GM18907 (cell line): ENCODE measurements around the gene SHBG.
"Not testable (repeated sequence)": the region's sequence is repeated elsewhere in the genome, so short reads cannot be mapped to it uniquely, and the experiment has no call there.

Source experiments
- ATAC-seq: cut with Tn5 transposase; IDR thresholded peaks from one replicate; pipeline ENCODE4 v1.9.1; 2021; ENCODE audit warnings: mild to moderate bottlenecking, moderate library complexity; ENCODE audit not compliant: unreplicated experiment

SHBG gene

DNA sequence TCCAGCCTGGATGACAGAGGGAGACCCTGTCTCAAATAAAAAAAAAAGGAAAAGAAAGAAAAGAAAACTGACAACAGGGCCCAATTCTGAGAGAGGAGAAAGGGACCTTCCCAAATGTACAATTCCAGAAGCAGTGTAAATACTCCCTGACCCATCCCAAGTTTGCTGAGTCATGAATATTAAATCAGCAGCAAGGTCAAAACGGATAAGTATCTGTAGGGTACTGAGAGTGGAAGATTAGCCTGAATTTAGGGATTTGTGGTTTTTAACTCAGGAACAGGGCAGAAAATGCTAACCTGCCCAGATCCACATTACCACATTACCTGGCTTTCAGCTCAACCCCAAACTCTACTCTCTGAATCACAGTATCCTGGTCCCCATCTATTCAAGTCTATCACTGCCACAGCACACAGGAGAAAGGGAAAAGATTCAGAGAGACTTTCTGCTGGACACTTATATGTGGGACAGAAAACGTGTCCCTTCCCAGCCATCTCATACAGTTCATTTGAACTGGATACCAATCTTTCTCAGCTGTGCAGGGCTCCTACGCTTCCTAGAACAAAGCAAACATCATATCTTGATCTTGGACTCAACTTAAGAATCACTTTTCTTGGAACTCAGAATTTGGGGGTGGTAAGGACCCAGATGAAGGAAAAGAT is 18.2 kb upstream of the SHBG start:
- ATAC-seq, result no peak

DNA sequence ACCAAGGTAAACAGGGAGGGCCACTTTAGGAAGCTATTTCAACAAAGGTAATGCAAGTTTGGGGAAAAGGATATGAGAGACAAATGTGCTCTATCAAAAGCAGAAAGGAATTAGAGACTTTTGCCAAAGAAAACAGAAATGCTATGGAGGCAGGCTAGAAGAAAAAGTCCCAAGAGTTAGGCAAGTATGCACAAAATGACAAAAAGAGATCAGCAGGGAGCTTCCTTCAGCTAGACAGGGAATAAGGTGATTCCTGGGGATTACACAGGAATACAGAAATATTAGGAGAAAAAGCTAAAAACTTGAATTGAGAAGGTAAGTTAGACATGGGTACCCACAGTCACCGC is 17.7 kb upstream of the SHBG start:
- no peak for ATAC-seq

DNA sequence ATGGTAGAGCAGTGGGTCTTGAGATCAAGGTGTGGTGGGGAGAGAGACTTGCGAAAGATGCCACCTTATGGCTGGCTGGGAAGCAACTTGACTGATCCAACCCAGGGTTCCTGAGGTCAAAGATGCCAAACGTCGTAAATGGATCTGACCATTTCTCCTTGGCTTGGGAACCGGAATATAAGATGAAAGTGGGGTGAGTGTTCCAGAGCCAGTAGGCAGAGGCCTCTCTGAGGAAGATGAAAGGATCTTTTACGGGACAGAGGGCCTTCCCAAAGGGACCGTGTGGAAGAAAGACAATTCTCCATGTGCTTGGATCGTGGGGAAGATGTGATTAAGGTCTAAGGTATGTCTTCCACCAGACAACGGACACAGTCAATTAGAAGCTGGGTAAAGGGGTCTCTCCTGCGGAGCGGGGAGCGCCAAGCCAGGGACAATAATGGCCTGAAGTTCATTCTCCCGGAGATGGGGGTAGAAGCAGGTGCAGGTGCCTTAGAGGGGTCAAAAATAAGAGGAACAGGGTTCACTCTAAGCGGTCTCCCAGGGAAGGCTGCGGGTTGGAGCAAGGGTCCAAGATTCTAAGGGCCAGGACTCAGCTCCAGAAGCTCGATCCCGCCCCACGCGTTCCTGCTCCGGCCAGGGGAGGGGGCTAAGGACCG is 16.0 kb upstream of the SHBG start:
- no peak for ATAC-seq

DNA sequence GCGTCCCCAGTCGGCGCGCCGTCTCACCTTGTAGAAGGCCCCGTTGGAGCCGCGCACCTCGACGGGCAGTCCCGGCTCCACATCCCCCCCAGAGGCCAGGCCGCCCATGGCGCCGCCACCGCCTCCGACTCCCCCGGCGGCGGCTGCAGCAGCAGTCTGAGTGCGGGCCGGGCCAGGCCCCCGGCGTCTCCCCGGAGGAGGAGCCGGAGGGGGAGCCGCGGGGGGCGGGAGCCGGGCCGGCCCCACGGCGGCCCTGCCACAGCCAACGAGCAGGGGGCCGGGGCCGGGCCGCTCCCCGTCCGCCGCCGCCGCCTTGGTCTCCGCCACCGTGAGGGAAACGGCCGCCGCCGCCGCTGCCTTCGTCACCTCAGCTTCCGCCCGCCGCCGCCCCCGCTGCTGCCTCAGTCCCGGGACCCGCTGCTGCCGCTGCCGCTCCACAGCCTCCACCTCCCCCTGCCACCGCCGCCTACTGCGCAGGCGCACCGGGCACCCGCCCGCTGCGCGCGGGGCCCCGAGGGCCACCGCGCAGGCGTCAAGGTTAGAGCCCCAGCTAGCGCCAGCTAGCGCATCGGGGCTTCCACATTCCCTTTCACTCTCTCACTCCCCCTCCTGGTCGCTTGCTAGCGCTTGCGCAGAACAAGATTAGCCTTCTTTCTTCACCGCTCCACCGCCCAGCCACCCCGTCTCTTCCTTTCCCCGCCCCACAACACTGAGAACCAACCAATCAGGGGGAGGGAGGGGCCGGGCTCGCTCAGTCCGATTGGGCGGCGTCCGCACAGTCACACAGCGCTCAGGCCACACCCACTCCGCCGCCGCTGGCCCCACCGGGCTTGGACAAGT is 15.3 kb upstream of the SHBG start, which contains the start of gene FXR2:
TSS of gene FXR2 (minus strand) at position 473 of the 840 bp plus-strand sequence. CDS start at position 108, 365 bp downstream.
- peak; percentile 85 for ATAC-seq

DNA sequence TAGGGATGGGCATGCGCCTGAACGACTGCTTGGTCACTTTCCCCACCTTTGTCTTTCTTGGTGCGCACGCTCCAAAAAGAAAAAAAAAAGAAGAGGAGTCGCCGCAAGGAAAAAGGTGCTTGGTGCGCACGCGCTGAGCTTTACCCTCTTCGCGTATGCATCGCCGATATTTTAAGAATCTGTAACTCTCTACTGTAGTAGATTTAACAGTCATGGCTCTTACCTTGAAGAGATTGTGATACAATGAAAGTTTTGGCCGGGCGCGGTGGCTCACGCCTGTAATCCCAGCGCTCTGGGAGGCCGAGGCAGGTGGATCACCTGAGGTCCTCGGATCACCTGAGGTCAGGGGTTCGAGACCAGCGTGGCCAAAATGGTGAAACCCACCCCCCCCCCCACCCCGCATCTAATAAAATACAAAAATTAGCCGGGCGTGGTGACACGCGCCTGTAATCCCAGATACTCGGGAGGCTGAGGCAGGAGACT is 14.6 kb upstream of the SHBG start:
- no peak for ATAC-seq

DNA sequence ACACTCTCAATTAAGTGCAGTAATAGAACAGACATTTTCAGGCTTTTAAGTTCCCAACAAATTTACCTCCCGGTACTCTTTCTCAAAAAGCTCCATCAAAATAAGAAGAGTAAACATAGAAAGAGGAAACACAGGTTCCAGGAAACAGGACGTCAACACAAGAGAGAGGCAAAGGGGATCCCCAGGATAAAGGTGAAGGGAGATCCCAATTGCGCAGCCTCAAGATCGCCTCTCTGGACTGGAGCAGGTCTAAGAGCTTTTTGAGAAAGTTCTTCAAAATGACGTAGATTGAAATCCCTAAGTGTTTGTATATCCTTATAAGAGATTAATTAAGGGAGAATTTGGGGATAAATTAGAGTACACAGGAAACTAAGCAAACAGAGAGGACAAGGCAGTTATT is 11.3 kb upstream of the SHBG start:
- no peak for ATAC-seq

DNA sequence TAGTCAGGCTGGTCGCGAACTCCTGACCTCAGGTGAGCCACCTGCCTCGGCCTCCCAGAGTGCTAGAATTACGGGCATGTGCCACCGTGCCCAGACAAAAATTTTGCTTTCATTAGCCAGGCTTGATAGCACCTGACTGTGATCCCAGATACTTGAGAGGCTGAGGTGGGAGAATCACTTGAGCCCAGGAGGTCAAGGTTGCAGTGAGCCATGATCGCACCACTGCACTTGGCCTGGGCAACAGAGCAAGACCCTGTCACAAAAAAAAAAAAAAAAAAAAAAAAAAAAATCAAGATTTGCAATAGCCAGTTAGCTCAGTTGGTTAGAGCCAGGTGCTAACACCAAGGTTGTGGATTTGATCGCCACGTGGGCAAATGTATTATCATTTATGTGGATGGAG is 9.1 kb upstream of the SHBG start:
- no peak for ATAC-seq

DNA sequence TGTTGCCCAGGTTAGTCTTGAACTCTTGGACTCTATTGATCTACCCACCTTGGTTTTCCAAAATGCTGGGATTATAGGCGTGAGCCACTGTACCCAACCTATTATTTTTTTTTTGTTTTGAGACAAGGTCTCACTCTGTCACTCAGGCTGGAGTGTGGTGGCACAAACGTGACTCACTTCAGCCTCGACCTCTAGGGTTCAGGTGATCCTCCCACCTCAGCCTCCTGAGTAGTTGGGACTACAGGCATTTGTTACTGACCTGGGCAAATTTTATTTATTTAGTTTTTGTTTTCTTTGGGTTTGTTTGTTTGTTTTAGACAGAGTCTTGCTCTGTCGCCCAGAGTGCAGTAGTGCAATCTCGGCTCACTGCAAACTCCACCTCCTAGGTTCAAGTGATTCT is 6.3 kb upstream of the SHBG start:
- ATAC-seq, result no peak

DNA sequence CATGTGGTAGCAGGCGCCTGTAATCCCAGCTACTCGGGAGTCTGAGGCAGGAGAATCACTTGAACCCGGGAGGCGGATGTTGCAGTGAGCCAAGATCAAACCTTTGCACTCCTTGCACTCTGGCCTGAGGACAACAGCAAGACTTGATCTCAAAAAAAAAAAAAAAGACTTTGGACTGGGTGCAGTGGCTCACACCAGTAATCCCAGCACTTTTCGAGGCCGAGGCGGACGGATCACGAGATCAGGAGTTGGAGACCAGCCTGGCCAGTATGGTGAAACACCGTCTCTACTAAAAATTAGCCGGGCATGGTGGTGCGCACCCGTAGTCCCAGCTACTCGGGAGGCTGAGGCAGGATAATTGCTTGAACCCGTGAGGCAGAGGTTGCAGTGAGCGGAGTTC is 4.2 kb upstream of the SHBG start:
- ATAC-seq, result not testable (repeated sequence)

DNA sequence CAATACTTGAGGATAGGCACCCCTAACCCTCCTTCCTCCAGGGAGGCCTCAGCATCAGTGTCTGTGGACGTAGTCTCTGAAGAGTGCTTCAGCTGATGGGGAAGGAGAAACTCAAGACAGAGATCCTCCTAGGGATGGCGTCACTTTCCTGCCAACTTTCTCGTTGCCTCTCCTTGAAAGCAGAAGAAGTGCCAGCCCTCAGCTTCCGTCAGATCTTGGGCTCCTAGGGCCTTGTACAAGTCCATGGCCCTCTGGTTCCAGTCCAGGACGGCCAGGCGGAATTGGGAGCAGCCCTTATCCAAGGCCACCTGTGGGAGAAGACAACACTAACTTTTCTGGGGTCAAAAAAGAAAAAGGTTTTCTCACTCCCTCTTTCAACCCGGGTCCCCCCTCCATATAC is 3.6 kb upstream of the SHBG start:
- ATAC-seq, result no peak

DNA sequence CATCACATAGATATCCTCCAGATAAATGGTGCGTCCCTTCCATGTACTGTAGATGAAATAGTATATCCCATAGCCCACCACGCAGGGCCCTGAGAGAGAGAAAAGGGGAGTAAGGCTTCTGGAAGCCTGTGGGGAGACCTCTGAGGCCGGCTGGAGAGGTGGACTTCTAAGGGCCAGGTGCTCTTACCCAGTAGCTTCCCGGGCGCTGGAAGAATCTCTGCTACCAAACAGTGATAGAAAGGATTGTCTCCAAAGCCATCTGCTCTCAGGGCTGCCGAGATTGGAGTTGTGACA is 3.0 kb upstream of the SHBG start:
- ATAC-seq, result no peak

DNA sequence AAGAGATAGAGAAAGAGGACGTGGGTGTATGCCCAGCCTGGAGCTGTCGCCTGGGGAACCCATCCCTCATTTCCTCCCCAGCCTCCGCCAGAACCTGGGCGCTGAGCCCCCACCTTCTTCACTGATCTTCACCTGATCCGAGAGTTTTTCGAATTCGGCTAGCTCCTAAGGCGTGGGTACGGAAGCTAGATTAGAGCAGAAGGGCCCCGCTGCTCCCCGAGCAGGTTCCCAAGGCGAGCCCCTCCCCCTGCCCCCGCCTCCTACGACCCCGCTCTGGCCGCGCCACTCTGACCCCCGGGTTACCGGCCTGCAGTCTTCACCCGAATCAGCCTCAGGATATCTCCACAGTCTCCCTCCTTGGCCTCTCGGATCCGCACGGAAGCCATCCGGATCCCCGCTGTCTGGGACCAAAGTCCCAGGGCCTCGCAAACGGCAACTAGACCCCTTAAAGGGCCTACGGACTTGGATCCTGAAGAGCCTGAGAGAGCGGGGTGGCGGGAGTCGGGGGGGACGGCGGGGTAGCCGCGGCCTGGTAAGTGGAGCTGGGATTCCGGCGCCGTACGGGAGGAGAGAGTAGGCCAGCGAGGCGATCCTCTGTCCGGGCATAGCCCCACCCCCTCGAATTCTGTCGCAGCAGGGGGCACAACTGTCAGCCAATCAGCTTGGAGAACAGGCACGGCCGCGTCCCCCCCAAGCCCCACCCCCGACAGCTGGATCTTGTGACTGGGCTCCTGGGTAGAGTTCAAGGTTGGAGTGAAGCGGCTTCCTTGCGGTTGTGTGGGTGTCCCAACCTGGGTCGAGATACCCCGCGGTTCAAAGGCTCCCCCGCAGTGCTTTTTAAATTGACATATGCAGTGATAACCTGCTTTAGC is 2.4 kb upstream of the SHBG start, which contains the start of gene SAT2:
TSS of gene SAT2 (minus strand) at position 572 of the 872 bp plus-strand sequence. CDS start at position 386, 186 bp downstream.
- ATAC-seq, result peak; percentile 82

DNA sequence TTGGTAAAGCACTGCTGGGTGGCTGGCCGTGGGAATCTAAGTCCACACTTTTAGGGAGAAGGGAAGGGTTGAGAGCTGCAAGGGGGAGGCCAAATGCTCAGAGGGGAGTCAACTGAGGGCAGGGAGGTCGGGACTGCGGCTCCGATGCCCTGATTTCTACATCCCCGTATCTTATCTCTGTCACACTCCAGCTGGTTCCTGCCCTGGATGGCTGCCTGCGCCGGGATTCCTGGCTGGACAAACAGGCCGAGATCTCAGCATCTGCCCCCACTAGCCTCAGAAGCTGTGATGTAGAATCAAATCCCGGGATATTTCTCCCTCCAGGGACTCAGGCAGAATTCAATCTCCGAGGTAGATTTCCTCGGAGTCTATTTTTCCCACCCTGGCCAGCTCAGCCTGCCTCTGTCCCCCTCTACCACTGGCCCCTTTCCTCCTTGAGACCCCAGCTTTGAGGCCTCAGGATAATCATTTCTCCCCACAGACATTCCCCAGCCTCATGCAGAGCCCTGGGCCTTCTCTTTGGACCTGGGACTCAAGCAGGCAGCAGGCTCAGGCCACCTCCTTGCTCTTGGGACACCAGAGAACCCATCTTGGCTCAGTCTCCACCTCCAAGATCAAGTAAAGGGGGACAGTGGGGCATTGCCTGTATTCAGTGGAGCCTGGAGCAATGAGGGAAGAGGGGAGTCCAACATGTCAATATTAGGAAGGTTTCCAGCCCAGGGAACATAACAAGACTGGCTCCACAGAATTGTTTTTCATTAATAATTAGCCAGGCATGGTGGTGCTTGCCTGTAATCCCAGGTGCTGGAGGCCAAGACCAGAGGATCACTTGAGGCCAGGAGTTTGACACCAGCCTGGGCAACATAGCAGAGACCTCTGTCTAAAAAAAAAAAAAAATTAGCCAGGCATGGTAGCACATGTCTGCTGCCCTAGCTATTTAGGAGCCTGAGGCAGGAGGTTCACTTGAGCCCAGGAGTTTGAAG is 1.8 kb downstream of the SHBG start:
- no peak for ATAC-seq

DNA sequence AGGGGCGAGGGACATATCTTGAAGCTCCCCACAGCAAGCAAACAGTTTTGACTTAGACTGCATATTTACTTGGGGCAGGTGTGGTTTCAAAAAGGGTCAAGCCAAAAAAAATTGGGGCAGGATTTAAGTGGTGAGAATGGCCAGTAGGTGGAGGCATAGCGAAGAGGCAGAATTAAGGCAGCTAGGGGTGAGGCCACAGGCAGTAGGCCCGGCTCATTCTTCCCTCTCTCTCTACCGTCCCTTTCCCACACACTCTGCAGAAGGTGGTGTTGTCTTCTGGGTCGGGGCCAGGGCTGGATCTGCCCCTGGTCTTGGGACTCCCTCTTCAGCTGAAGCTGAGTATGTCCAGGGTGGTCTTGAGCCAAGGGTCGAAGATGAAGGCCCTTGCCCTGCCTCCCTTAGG is 2.6 kb downstream of the SHBG start:
- no peak for ATAC-seq

DNA sequence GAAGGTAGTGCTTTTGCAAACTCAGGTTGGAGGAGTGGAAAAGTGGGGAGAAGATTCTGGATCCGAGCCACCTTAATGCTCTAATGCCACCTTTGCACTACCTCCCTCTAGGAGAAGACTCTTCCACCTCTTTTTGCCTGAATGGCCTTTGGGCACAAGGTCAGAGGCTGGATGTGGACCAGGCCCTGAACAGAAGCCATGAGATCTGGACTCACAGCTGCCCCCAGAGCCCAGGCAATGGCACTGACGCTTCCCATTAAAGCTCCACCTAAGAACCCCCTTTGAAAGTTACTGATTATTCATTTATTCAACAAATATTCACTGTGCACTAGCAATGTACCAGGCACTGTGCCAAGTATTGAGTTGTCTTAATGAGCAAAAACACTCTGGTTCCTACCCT is 3.2 kb downstream of the SHBG start:
- ATAC-seq, result no peak

DNA sequence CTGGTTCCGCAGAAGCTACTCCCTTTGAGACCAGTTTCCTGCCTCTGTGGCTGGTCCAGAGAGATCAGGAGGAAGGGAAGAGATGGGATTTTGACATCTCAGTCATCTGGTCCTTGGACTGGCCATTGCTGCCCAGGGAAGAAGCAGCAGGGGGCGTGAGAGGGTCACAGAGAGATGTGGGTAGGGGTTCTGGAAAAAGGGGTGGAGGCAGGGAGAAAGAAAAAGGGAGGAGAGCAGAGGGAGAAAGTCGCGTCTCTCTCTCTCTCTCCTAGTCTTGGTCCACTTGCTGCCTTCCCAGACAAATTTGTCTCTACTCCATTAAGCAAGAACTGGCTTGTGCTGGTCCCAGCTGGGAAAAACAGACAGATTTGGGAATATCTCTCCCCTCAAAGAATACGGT is 4.4 kb downstream of the SHBG start:
- no peak for ATAC-seq

DNA sequence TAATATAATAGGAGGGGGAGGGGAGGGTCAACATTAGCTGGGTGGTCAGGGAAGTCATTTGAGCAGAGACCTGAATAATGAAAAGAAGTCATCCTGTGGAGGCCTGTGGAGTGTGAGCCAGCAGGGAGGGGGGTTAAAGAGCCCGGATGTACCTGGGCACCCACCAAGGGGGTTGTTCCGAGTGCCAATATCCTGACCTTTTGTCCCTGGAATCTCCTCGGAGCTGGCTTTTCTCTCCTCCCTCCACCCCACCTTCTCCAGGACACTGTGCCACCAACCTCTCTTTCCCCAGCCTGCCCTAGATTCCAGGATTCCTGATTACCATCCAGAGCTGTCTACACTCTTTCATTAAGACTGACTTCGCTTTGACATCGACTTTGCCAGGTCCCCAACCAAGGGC is 6.2 kb downstream of the SHBG start:
- ATAC-seq, result no peak

DNA sequence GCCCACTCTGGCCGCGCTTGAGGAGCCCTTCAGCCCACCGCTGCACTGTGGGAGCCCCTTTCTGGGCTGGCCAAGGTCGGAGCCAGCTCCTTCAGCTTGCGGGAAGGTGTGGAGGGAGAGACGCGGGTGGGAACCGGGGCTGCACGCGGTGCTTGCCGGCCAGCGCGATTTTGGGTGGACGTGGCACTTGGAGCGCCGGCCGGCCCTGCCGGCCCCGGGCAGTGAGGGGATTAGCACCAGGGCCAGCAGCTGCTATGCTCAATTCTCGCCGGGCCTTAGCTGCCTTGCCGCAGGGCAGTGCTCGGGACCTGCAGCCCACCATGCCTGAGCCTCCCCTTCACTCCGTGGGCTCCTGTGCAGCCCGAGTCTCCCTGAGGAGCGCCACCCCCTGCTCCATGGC is 10.8 kb downstream of the SHBG start:
- no peak for ATAC-seq

DNA sequence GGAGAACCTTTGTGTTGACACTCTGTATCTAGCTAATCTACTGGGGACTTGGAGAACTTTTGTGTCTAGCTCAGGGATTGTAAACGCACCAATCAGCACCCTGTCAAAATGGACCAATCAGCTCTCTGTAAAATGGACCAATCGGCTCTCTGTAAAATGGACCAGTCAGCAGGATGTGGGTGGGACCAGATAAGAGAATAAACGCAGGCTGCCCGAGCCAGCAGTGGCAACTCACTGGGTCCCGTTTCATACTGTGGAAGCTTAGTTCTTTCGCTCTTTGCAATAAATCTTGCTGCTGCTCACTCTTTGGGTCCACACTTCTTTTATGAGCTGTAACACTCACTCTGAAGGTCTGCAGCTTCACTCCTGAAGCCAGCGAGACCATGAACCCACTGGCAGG is 11.7 kb downstream of the SHBG start:
- ATAC-seq, result not testable (repeated sequence)

DNA sequence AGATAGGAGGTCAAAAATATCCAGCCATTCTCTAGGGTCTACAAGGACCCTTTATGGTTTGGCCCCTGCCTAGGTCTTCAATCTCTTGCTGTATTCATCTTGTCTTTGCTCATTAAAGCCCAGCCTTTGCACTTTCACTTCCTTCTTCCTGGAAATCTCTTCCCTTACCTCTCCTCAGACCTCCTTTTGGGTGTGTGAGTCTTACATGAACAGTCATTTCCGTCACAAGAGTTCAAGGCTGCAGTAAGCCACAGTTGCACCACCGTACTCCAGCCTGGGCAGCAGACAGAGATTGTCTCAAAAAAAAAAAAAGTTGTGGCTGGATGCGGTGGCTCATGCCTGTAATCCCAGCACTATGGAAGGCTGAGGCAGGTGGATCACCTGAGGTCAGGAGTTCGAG is 14.8 kb downstream of the SHBG start:
- ATAC-seq, result no peak
